ENCODE measurements around the gene CSRP1. TPM values are rescaled to one million over a fixed set of nuclear protein-coding genes. Genes with fewer than 3 reads are reported as not detected.

The CSRP1 gene
- total RNA-seq, 1 donor from 2014 or later: 151 TPM

DNA sequence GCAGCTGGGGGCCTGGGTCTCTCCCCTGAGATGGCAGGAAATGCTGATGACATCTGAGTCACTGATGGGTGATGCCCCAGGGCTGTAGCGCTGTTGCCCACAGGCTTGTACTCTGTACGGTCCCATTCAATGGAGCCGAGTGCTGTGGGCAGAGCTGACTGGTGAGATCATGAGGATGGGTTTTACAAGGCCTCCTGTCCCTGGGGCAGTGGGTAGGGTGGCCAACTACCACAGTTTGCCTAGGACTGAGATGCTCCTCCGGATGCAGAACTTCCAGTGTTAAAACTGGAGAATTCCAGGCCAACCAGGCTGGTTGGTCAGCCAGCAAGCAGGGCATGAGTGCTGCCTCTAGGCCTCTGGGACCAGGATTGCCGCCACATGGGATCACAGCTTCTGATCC, 47.1 kb downstream of the CSRP1 start:
- DNase-seq (ENCODE audit: low spot score): no peak

DNA sequence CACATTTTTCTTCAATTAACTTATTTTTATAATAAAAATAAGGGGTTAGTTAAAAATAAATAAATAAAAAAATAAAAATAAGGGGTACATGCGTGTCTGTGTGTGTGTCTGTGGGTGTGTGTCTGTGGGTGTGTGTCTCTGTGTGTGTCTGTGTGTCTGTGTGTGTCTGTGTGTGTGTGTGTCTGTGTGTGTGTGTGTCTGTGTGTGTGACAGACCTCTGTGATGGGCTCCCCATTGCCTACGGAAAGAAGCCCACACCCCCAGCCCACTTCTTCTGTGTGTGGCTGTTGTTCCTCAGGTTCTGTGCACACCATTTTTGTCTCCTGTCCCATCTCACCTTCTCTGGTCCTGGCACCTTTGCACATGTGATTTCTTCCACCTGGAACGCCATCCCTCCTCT, 47.9 kb downstream of the CSRP1 start:
- no peak for DNase-seq (ENCODE audit: low spot score)

DNA sequence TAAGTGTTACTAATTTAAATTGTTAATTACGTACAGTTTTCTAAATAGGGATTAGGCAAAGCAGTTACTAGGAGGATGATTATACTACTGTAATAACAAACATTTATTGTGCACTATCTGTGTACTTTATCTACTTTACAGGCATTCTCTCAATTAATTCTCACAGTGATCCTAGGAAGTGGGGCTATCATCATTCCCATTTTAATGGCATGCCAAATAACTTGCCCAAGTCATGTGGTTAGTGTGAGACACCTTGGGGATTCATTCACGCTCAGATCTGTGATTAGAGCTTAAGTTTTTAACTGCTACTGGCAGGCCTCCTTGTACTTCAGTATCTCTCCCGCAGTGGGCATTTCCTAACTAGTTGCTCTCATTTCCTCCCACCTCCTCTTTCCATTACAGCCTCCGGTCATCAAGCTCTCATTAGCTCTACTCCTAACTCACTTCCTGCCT, 49.4 kb downstream of the CSRP1 start:
- no peak for DNase-seq (ENCODE audit: low spot score)

DNA sequence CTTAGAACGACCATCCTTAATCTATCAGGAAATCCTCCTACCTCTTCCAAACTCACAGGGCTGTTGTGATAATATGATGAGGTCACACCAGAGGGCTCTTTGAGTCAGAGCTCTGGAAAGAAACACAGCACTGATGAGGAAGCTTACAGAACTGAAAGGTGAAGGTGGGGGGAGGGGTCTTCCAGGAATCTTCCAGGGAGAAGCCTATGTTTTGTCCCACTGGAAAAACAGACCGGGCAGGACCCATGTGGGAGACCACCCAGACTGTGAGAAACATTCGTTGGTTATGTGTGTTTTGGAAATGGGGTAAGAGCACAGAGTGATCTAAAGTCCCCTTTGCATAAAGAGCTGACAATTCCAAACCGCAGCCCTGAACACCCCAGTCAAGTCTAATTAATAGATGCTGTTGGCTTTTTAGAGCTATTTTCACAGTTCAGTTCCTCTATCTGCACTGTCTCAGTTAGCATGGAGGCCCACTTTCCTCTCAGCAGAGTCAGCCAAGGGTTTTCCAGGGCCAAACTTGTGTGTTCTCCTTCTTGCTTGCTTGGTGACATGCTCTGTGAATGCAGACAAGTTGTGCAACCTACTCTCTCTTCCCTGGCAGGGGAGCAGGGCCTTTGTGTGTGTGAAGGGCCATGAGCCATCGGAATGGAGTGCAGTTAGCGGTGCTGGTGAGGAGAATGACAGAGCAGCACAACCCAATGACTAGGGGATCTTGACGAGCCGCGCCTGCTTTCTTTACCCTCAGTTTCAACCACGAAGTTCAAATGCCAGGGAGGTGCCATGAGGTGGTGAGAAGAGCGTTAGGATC, 50.2 kb downstream of the CSRP1 start:
- no peak for DNase-seq (ENCODE audit: low spot score)

DNA sequence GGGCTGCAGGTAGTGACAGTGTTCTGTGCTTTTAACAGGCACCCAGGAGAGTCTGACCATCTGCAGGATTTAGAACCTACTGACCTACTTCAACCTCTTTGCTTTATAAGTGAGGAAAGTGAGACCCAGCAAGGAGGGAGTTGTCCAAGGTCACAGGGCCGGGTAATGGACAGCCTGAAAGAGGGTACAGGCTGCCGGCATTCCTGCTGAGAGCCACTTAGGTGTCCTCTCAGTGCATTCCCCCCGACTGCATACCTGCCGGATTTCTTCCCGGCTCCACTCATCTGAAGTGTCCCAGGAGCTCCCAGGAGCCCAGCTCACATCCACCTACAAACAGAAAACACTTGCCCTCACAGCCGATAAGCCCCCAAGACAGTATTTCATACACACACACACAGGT, 51.8 kb downstream of the CSRP1 start:
- DNase-seq (ENCODE audit: low spot score): no peak

DNA sequence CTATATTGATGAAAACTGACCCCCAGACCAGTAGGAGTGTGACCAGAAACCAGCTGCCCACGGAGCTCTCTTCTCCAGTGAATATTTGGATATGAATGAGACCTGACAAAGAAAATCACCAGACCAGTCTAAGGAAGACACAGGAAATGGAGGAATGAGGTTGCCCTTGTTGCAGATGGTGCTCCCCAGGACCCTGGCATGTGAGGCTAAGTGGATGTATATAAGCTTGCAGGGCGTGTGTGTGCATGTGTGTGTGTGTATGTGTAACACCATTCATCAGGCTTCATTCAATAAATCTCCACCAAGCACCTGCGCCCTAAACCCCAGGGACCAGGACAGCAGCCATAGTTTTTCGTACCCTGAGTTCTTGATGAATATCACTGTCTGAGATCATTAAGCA, 52.3 kb downstream of the CSRP1 start:
- DNase-seq (ENCODE audit: low spot score): no peak

DNA sequence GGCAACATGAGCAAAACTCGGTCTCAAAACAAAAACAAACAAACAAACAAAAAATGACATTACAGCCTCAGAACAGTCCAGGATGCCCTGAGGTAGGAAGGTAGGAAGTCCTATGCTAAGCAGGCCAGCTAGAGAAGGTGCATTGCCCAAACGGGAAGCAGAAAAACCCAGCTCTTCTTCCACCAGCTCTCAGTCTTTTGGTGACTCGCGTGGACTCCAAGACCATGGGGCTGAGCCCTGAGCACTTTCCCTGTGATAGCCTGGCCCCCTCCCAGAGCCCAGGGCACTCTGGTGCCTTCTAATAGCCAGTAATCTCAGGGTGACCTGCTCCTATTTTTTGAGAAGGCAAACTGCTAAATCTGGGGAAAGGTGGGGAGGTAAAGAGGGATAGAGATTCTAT, 54.1 kb downstream of the CSRP1 start:
- no peak for DNase-seq (ENCODE audit: low spot score)

DNA sequence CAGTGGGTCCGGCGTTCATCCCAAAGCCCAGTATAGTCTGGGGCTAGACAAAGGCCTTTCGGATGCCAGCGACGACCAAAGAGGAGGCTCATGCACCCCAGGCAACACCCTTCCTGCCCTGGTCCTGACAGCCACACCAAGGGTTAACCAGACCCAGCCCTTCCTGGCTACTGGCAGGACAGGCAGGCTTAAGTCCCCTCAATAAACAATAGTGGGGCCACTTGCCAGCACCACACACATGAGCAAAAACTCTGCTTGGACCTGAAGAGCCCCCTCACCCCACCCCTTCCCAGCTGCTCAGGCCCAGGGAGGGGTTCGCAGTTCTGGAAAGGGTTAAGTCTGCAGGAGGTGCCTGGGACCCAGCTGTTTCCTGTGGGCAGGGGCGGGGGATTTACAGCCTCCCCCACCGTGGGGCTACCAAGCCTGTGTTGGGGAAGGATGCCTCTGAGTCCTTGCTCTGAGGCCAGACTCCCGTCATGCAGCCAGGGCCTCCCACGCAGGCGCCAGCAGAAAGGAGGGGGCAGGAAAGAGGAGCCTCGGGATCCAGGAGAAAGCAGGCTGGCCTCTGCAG, 56.1 kb downstream of the CSRP1 start:
- no peak for DNase-seq (ENCODE audit: low spot score)

DNA sequence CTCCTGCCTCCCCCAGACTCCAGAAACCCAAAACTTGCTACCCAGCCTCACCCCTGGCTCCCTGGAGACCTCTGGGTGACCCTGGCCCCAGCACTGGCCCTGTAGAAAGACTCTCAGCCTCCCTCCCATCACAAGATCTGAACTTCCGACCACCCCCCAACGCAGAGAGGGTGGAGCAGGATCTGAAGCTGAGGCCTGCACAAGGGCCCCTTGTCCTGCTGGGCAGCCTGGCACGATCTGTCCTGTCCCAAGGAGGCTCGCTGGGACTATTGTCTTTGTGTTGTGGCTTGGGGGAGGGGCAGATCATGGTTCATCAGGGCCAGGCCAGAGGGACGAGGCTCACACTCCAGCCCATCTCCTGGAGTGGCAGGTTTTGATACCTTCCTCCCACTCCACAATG, 57.9 kb downstream of the CSRP1 start:
- DNase-seq (ENCODE audit: low spot score): no peak

DNA sequence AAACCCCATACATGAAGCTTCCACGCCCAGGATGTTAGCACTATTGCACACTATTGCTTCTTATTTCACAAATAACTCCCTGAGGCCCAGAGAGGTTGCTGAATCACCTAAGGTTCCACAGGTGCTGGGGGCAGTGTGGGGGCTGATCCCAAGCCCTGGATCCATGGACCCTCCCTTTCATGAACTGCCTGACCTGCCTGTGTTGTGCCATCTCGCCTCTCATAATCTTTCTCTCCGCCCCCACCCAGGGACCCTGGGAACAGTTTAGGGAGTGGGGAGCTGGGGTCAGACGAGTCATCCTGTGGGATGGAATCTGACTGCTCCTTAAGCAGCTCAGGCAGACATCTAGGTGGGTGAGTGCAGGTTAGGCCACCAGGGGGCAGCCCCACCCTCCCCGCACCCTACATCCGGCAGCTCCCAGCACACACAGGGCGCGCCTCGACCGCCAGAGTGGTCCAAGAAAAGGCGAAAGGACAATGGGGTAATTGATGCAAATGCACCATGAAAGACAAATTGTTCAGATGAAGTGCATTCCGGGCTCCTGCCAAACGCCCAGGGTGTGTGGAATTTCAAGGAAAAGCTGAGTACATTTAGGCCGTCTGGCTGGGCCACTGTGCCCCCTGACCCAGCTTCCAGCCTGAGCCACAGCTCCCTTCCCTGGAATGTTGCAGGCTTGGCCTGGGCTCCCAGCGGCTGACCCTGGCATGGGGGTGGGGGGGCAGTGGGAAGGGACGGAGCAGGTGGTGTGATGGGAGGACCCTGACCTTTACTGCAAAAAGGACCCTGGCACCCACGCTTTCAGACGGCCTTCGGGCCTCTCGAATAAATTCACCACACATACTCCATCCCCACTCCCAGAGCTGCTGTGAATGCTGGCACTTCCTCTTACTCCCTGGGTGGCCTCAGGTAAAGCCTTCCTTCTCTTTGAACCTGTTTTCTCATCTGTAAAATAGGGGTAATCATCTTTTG, 58.7 kb downstream of the CSRP1 start:
- no peak for DNase-seq (ENCODE audit: low spot score)

DNA sequence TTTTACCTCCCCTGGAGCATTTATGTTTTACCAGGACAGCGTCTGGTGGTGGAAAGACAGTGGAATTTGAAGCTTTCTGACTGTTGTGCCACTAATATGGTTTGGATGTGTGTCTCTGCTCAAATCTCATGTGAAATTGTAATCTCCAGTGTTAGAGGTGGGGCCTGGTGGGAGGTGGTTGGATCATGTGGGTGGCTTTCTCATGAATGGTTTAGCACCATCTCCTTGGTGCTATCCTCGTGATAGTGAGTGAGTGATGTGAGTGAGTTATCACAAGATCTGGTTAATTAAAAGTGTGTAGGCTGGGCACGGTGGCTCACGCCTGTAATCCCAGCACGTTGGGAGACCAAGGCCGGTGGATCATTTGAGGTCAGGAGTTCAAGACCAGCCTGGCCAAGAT, 61.6 kb downstream of the CSRP1 start:
- DNase-seq (ENCODE audit: low spot score): no peak

DNA sequence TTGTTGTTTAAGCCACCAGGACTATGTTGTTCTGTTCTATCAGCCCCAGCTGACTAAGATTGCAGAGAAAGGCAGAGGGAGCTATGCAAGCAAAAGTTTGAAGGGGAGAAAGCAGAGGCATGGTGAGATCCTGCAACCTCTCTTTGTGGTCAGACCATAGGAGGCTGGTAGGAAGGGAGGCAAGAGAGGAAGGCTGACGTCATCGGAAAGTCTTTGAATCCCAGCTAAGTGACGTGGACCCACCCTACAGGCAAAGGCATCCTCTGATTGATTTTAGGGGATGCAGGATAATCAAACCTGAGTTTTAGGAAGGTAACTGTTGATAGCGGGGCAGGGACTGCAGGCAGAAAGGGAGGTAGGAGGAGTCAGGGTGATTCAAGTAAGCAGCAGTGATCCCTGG, 62.1 kb downstream of the CSRP1 start:
- no peak for DNase-seq (ENCODE audit: low spot score)

DNA sequence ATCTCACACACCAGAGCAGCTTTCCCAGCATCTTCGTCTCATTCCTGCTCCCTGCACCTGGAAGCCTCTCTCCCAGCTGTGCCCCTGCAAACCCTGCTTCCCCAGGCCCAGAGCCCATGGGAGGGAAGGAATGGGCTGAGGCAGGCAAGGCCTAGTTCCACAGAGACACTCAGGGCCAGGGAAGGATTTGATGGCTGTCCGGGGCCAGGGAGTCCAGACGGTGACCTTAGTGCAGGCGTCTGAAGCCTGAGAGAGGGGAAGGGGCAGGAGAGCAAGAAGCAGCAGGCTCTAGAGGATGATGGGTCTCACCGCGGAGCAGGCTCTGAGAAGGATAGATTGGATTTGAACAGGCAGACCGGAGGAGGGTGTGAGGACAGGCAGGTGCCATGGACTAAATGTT, 63.2 kb downstream of the CSRP1 start:
- no peak for DNase-seq (ENCODE audit: low spot score)

DNA sequence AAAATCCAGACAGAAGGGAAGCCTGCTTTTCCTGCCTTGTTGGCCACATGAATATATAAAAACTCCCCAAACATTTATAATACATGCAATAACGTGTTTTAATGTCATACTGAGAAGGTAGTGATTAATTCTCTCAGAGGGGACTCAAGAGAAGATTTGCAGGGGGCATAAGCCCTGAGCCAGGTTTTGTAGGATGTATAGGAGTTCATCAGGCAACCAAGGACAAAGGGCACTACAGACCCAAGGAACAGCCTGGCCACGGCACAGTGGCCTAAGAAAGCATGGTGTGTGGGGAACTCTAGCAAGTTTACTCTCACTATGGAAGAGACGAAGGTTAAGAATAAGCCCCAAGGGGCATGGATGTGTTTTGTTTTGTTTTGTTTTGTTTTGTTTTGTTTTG, 70.0 kb downstream of the CSRP1 start:
- no peak for DNase-seq (ENCODE audit: low spot score)

DNA sequence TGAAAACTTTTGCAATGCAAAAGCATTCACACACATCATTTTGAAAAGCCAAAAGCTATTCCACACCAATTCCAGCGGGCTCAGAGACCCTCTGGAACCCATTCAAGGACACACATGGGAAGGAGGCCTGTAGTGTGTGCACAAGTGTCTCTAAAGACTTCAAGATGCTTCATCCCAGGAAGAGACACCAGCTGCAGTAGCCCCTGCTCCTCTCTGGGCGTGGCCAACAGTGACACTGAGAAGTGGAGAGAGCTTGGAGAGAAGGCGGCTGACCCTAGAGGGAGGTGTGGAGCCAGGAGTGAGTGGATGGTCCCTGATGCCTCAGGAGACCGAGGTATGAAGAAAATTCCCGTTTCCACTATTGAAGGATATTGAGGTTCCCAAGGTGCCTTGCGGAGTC, 70.5 kb downstream of the CSRP1 start:
- DNase-seq (ENCODE audit: low spot score): no peak

DNA sequence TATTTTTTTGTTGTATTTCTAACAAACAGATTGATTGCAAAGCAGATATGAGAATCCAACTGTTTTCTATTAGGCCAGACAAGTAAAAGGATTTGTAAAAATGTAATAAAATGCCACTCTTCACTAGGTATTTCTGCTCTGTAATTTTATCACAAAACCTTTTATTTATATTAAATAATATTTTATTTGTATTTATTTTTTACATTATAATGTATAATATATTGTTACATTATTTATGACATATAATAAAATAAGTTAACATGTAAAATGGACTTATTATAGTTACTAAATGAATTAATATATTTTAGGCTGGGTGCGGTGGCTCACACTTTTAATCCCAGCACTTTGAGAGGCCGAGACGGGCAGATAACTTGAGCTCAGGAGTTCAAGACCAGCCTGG, 72.7 kb downstream of the CSRP1 start:
- DNase-seq (ENCODE audit: low spot score): no peak

DNA sequence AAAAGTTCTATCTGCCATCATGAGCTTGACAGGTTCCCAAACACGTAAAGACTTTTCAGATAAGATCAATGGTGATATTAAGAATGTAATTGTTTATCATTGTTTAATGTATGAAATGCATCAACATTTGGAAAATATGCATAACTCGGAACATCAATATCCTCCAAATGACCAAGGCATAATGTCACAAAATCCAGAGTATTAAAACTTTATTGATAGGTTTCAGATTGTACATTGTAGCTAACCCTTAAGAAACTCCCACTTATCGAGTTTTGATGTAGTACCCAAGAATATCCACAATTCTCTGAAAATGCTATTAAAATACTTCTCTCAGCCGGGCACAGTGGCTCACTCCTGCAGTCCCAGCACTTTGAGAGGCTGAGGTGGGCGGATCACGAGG, 73.3 kb downstream of the CSRP1 start:
- no peak for DNase-seq (ENCODE audit: low spot score)

Other genes with a start within 250 kb of the CSRP1 start
- gene PKP1, start 223.6 kb downstream of the CSRP1 start, total RNA-seq: 11.5 TPM
- gene TNNT2, start 129.4 kb downstream of the CSRP1 start, total RNA-seq: not detected
- 0.51 TPM for gene LAD1, start 107.8 kb downstream of the CSRP1 start, total RNA-seq
- gene TNNI1, start 85.4 kb downstream of the CSRP1 start, total RNA-seq: not detected
- gene PHLDA3, start 37.9 kb downstream of the CSRP1 start, total RNA-seq: 358 TPM
- 133 TPM for gene NAV1, start 32.0 kb upstream of the CSRP1 start, total RNA-seq